Gastrocnemius medialis (tissue), 4 donors: ENCODE data around the gene PTTG1.

ENCODE experiments used
- CTCF ChIP-seq, 5 experiments: fragments of 450-650 bp in 3 of 5; fragments of 200-600 bp in 2 of 5; sonication (generic) in 2 of 5; IDR thresholded peaks in 4 of 5; conservative IDR thresholded peaks in 1 of 5; 1 replicate in 4 of 5; 2 replicates in 1 of 5; pipeline ENCODE4 v1.5.1; 2016 to 2019; ENCODE audit warnings: antibody characterized with exemption in 5 of 5, mild to moderate bottlenecking in 3 of 5, moderate library complexity in 3 of 5
- POLR2A ChIP-seq, 2 donors: fragments of 450-650 bp; IDR thresholded peaks; one replicate each; pipeline ENCODE4 v1.6.1; 2017; ENCODE audit warnings: antibody characterized with exemption in 2 of 2, mild to moderate bottlenecking in 2 of 2, moderate library complexity in 2 of 2

GRCh38 chr5:160418561-160419457, 2.8 kb upstream of the PTTG1 start, which contains the start of gene SLU7:
- TF ChIP-seq CTCF (IDR thresholded peaks at IDR 0.05 in 4 of 5, conservative IDR thresholded peaks at IDR 0.05 in 1 of 5) = no peak
- peak; percentile 63 to 67 for TF ChIP-seq POLR2A (IDR thresholded peaks at IDR 0.05)
